Heart left ventricle (tissue), 16 donors: Measurements from ENCODE around the gene CRYL1. TPM values are rescaled to one million over a fixed set of nuclear protein-coding genes. Genes with fewer than 3 reads are reported as not detected.

Experiments
- ATAC-seq, 4 donors: fragments of 200-7000 bp; cut with Tn5 transposase; one replicate each; pipeline ENCODE4 v1.9.1; 2020 to 2022; ENCODE audit warnings: moderate library complexity in 4 of 4, mild to moderate bottlenecking in 3 of 4, moderate number of reproducible peaks in 1 of 4
- DNase-seq, 5 donors: peaks; one replicate each; pipeline ENCODE4 v3.0.0-alpha.2; 2020
- H3K27ac ChIP-seq, 12 donors: fragments of 200-600 bp; sonication (generic) in 4 of 12; one replicate each; pipeline versions ENCODE4 v1.5.0 to v1.8.0; 2016 to 2022; ENCODE audit warnings: mild to moderate bottlenecking in 2 of 12
- H3K27me3 ChIP-seq, 9 donors: fragments of 200-600 bp; sonication (generic) in 2 of 9; one replicate each; pipeline versions ENCODE4 v1.5.1 to v1.8.0; 2016 to 2022; ENCODE audit warnings: mild to moderate bottlenecking in 3 of 9
- H3K36me3 ChIP-seq, 9 donors: fragments of 200-600 bp; sonication (generic) in 2 of 9; one replicate each; pipeline versions ENCODE4 v1.5.0 to v1.8.0; 2018 to 2022; ENCODE audit warnings: mild to moderate bottlenecking in 2 of 9
- H3K4me1 ChIP-seq, 12 donors: fragments of 200-600 bp; sonication (generic) in 4 of 12; one replicate each; pipeline versions ENCODE4 v1.5.0 to v1.8.0; 2016 to 2022; ENCODE audit warnings: mild to moderate bottlenecking in 3 of 12
- H3K4me3 ChIP-seq, 12 donors: fragments of 200-600 bp; sonication (generic) in 4 of 12; one replicate each; pipeline versions ENCODE4 v1.5.0 to v1.8.0; 2017 to 2022; ENCODE audit warnings: mild to moderate bottlenecking in 9 of 12, moderate library complexity in 4 of 12
- H3K9me3 ChIP-seq, 12 donors: fragments of 200-600 bp; sonication (generic) in 4 of 12; one replicate each; pipeline versions ENCODE4 v1.5.0 to v1.8.0; 2016 to 2022; ENCODE audit warnings: mild to moderate bottlenecking in 1 of 12
- POLR2A ChIP-seq, 2 donors: fragments of 450-650 bp; IDR thresholded peaks; one replicate each; pipeline ENCODE4 v1.6.1; 2017; ENCODE audit warnings: antibody characterized with exemption in 2 of 2, mild to moderate bottlenecking in 2 of 2, moderate library complexity in 2 of 2
- WGBS, 4 donors: extraction: QIAGEN DNeasy Blood & Tissue Kit in 2 of 4; methylation state at CpG; one replicate each; pipeline versions ENCODE4 v1.1.5 to v1.1.7; 2013 to 2018; 5-methylcytosine and 5-hydroxymethylcytosine counted together
- intact Hi-C, 10 donors: fragments of 100-400 bp; cut with DNase I; formaldehyde crosslinking; loops; one replicate each; pipeline versions ENCODE4 v1.11.1 to v1.14.2; 2022
- polyA plus RNA-seq, 2 donors: library from polyadenylated mRNA; stranded (reverse); fragments of 200-250 nt; gene quantifications; one replicate each; pipeline ENCODE4 v1.2.3, GENCODE V29; 2013
- total RNA-seq, 9 donors: library from RNA; depleted of rRNA in 2 of 9; stranded (reverse); fragments of >200 nt in 2 of 9; fragmentation: NEBNext Ultra II Directional in 3 of 9; extraction: Animal tissue kit (Norgen Biotek cat#: 25700) in 3 of 9; gene quantifications; one replicate each; pipeline versions ENCODE4 v1.1.0 to v1.2.4, GENCODE V29; 2016 to 2023
- TF ChIP-seq, protein P1 (sequence below), 12 donors: fragments of 200-600 bp; sonication (generic) in 4 of 12; IDR thresholded peaks; one replicate each; pipeline versions ENCODE4 v1.5.0 to v1.8.0; 2018 to 2022; ENCODE audit warnings: antibody characterized with exemption in 12 of 12, mild to moderate bottlenecking in 5 of 12
- donor health status: ischemic (EF 13 %, LVEDD 7.1; RV severe dilation, severe dysfunction).
- donor health status: healthy with polysubstance abuse.
- donor health status: DM: no; HTN: yes; CAD: no.
- donor health status: DM: no; HTN: no; CAD: no.
- donor health status: ischemic (EF 25% LVEDD 6.9; RV normal size, moderate dysfunction).
- donor health status: ischemic (EF 25% LVEDD 5.7; RV mildly dilated, moderate dysfunction).
- donor health status: healthy.
- donor health status: DM: yes; HTN: yes; CAD: no.
- donor health status: ischemic (EF 35%, LVEDD 5.7; RV mildly dilated, moderate dysfunction).
- donor health status: nonischemic (EF 11% LVEDD 7.7; RV severe dilation, severe dysfunction).
- donor health status: DM: yes; HTN: yes; CAD: no.
- donor health status: PGD.
- donor health status: ischemic (EF 29% LVEDD 5.4; RV normal size, mild dysfunction).
- donor health status: nonischemic (EF 23%, LVEDD 6.1; RV moderate dilation, normal function).

Gene CRYL1
- total and polyA plus RNA-seq, 11 donors = 10.7 to 36.5 (median 20.9) TPM

- Histone ChIP-seq H3K9me3 (no peaks in the 10 kb centered on the region), H3K4me1 (no peaks in the 10 kb centered on the region), H3K4me3 (no peak overlapping the region), H3K36me3 (peaks cover 0 to 11% (median 0%) of the 10 kb centered on the region in 9 donors), H3K27me3 (no peaks in the 10 kb centered on the region), H3K27ac (no peak overlapping the region)
- intact Hi-C loops = loop anchor here in 1 of 10 donors (10.0 kb wide), 1 partner anchor 288 kb away; the partner anchor contains the start of gene GJB2
- no peak for TF ChIP-seq POLR2A (IDR thresholded peaks at IDR 0.05)
- TF ChIP-seq, protein P1, sequence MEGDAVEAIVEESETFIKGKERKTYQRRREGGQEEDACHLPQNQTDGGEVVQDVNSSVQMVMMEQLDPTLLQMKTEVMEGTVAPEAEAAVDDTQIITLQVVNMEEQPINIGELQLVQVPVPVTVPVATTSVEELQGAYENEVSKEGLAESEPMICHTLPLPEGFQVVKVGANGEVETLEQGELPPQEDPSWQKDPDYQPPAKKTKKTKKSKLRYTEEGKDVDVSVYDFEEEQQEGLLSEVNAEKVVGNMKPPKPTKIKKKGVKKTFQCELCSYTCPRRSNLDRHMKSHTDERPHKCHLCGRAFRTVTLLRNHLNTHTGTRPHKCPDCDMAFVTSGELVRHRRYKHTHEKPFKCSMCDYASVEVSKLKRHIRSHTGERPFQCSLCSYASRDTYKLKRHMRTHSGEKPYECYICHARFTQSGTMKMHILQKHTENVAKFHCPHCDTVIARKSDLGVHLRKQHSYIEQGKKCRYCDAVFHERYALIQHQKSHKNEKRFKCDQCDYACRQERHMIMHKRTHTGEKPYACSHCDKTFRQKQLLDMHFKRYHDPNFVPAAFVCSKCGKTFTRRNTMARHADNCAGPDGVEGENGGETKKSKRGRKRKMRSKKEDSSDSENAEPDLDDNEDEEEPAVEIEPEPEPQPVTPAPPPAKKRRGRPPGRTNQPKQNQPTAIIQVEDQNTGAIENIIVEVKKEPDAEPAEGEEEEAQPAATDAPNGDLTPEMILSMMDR (IDR thresholded peaks at IDR 0.05) = no peak
- ATAC-seq = no peak
- WGBS, 4 donors = 92 to 94% (median 93%) methylated on average over 6 of the region's 6 CpGs
- DNase-seq = no peak
Observed at GRCh38 chr13:20482787-20483186, 42.9 kb downstream of the CRYL1 start.

GRCh38 chr13:20482275-20482761 lies 43.3 kb downstream of the CRYL1 start:
- H3K36me3 ChIP-seq = peaks cover 0 to 7% (median 0%) of the 10 kb centered on the region in 9 donors
- ATAC-seq = peak in 2 of 4 donors; percentile 50 to 67
- H3K4me1 ChIP-seq = no peaks in the 10 kb centered on the region
- WGBS, 4 donors = 69 to 76% (median 71%) methylated on average over 11 of the region's 11 CpGs
- DNase-seq = no peak
- H3K4me3 ChIP-seq = no peak overlapping the region
- H3K9me3 ChIP-seq = no peaks in the 10 kb centered on the region
- intact Hi-C loops = loop anchor here in 1 of 10 donors (10.0 kb wide), 1 partner anchor 288 kb away; the partner anchor contains the start of gene GJB2
- TF ChIP-seq, protein P1 (IDR thresholded peaks at IDR 0.05) = no peak
- TF ChIP-seq POLR2A (IDR thresholded peaks at IDR 0.05) = no peak
- no peak overlapping the region for H3K27ac ChIP-seq
- no peaks in the 10 kb centered on the region for H3K27me3 ChIP-seq

- no peaks in the 10 kb centered on the region for H3K9me3 ChIP-seq
- H3K36me3 ChIP-seq = peaks cover 0 to 5% (median 0%) of the 10 kb centered on the region in 9 donors
- no peak for ATAC-seq
- H3K4me3 ChIP-seq = no peak overlapping the region
- intact Hi-C loops = no loop called here
- DNase-seq = no peak
- no peak overlapping the region for H3K27ac ChIP-seq
- TF ChIP-seq POLR2A (IDR thresholded peaks at IDR 0.05) = no peak
- TF ChIP-seq, protein P1 (IDR thresholded peaks at IDR 0.05) = no peak
- H3K27me3 ChIP-seq = no peaks in the 10 kb centered on the region
- 83 to 99% (median 96%) methylated on average over 3 of the region's 3 CpGs for WGBS, 4 donors
- peaks cover 0 to 14% (median 0%) of the 10 kb centered on the region in 12 donors for H3K4me1 ChIP-seq
Observed at GRCh38 chr13:20477394-20477793, 48.3 kb downstream of the CRYL1 start.

GRCh38 chr13:20475927-20476691 lies 49.5 kb downstream of the CRYL1 start:
- TF ChIP-seq, protein P1 (IDR thresholded peaks at IDR 0.05) = no peak
- TF ChIP-seq POLR2A (IDR thresholded peaks at IDR 0.05) = no peak
- ATAC-seq (peak in 2 of 4 donors; percentile 57 to 96), DNase-seq (no peak)
- 65 to 73% (median 66%) methylated on average over 17 to 18 of the region's 18 CpGs for WGBS, 4 donors
- H3K36me3 ChIP-seq = peaks cover 0 to 9% (median 0%) of the 10 kb centered on the region in 9 donors
- peaks cover 0 to 14% (median 0%) of the 10 kb centered on the region in 12 donors for H3K4me1 ChIP-seq
- H3K27me3 ChIP-seq = no peaks in the 10 kb centered on the region
- intact Hi-C loops = no loop called here
- H3K27ac ChIP-seq = peak overlapping the region in 1 of 12 donors; percentile 12
- no peaks in the 10 kb centered on the region for H3K9me3 ChIP-seq
- peak overlapping the region in 1 of 12 donors; percentile 23 for H3K4me3 ChIP-seq
